SU-DHL-6 (cell line): Measurements from ENCODE around the gene HIGD2B.
"Not testable (repeated sequence)": the region's sequence is repeated elsewhere in the genome, so short reads cannot be mapped to it uniquely, and the experiment has no call there.

ENCODE experiments used
- H2AFZ ChIP-seq: fragments of 200-600 bp; sonication (generic); 2 replicates; pipeline ENCODE4 v1.6.1; 2014; ENCODE audit warnings: low read depth, mild to moderate bottlenecking, moderate library complexity, mixed read lengths, antibody characterized with exemption, low read length; ENCODE audit not compliant: severe bottlenecking
- H3F3A ChIP-seq: fragments of 200-600 bp; shearing (Covaris generic); 2 replicates; pipeline ENCODE4 v1.6.0; 2016; ENCODE audit warnings: antibody characterized with exemption, mild to moderate bottlenecking; ENCODE audit not compliant: insufficient read depth
- H3K27ac ChIP-seq: fragments of 200-600 bp; sonication (generic); 2 replicates; pipeline ENCODE4 v1.5.1; 2016; ENCODE audit warnings: low read depth, mild to moderate bottlenecking, low read length, moderate library complexity, mixed read lengths
- H3K27me3 ChIP-seq: fragments of 200-600 bp; sonication (generic), shearing (Covaris generic); 2 replicates; pipeline ENCODE4 v1.6.0; 2014; ENCODE audit warnings: mild to moderate bottlenecking, low read length
- H3K36me3 ChIP-seq: fragments of 200-600 bp; sonication (generic); 2 replicates; pipeline ENCODE4 v1.6.1; 2014; ENCODE audit warnings: mild to moderate bottlenecking, low read length, mixed read lengths
- H3K4me2 ChIP-seq: fragments of 300-600, 200-600 bp; shearing (Covaris generic), sonication (generic); 2 replicates; pipeline ENCODE4 v1.6.0; 2014; ENCODE audit warnings: low read length, low read depth, mild to moderate bottlenecking; ENCODE audit not compliant: poor library complexity, severe bottlenecking
- H3K4me3 ChIP-seq: fragments of 200-600 bp; sonication (generic); 2 replicates; pipeline ENCODE4 v1.5.1; 2014; ENCODE audit warnings: antibody characterized with exemption, low read length, mild to moderate bottlenecking, mixed read lengths; ENCODE audit not compliant: insufficient read depth, poor library complexity, severe bottlenecking
- H3K79me2 ChIP-seq: fragments of 200-600 bp; sonication (generic); 2 replicates; pipeline ENCODE4 v1.6.1; 2014; ENCODE audit warnings: mild to moderate bottlenecking, low read length, moderate library complexity; ENCODE audit not compliant: insufficient read depth
- H3K9ac ChIP-seq: fragments of 200-600 bp; sonication (generic); 2 replicates; pipeline ENCODE4 v1.7.0; 2014; ENCODE audit warnings: mild to moderate bottlenecking, low read length
- H3K9me2 ChIP-seq: fragments of 200-600 bp; sonication (generic); replicated peaks from 2 replicates; pipeline ENCODE4 v1.6.1; 2014; ENCODE audit warnings: low read length; ENCODE audit not compliant: insufficient read depth
- H3K9me3 ChIP-seq: fragments of 200-600 bp; sonication (generic); 2 replicates; pipeline ENCODE4 v1.6.1; 2014; ENCODE audit warnings: low read length, mixed read lengths; ENCODE audit not compliant: insufficient read depth
- H4K20me1 ChIP-seq: fragments of 200-600 bp; sonication (generic); 2 replicates; pipeline ENCODE4 v1.6.1; 2014; ENCODE audit warnings: low read depth, mild to moderate bottlenecking, antibody characterized with exemption, low read length, moderate library complexity, mixed read lengths
- CTCF ChIP-seq: fragments of 200-600 bp; sonication (generic); IDR thresholded peaks from one replicate; pipeline ENCODE4 v1.5.1; 2017; ENCODE audit warnings: antibody characterized with exemption, mild to moderate bottlenecking, low read length, moderate library complexity; ENCODE audit not compliant: insufficient read depth, poor library complexity, severe bottlenecking

Gene HIGD2B

GRCh38 chr15:72628249-72629067 is 57.5 kb downstream of the HIGD2B start:
- not testable (repeated sequence) for H4K20me1 ChIP-seq, H3F3A ChIP-seq, H3K4me3 ChIP-seq, H3K4me2 ChIP-seq, H3K9me2 ChIP-seq, H3K9ac ChIP-seq, H3K79me2 ChIP-seq, H3K27me3 ChIP-seq, H3K36me3 ChIP-seq, H2AFZ ChIP-seq, H3K27ac ChIP-seq, H3K9me3 ChIP-seq
- TF ChIP-seq CTCF: peak; percentile 11

- H3K9me3 ChIP-seq, H3K27ac ChIP-seq, H2AFZ ChIP-seq, H3K4me3 ChIP-seq, H3K79me2 ChIP-seq, H3F3A ChIP-seq, H3K4me2 ChIP-seq, H3K9ac ChIP-seq, H3K9me2 ChIP-seq, H4K20me1 ChIP-seq, H3K36me3 ChIP-seq, H3K27me3 ChIP-seq: not testable (repeated sequence)
Observed at GRCh38 chr15:72626153-72626552, 59.8 kb downstream of the HIGD2B start.
